T1000 (cell line): ENCODE results near the gene LCN9.

ENCODE experiments used
- DNase-seq: peaks from one replicate; lab custom pipeline; 2025; ENCODE audit warnings: mixed read lengths; lab: John Stamatoyannopoulos, UW

LCN9 gene

DNA sequence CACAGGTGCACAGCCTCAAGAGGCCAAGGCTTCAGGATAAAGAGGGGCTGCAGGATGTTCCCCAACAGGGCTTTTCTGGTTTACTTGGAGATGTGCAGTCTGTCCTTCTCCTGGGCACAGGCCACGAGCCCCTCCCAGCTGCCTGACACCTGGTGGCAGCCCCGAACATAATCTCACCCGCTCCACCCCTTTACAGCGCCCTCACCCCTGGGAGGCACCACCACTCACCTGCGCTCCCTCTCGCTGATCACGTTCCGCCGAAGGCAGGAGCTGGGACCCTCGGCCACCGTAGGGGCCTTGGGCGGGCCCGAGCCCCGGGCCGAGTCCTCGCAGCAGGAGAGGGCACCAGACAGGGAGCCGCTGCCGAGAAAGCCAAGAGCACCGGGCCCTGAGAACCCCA, 35.7 kb downstream of the LCN9 start:
- no peak for DNase-seq

GRCh38 chr9:135699440-135699839, 36.3 kb downstream of the LCN9 start, which contains the start of gene SOHLH1:
Gene SOHLH1, minus strand, starts transcription at chr9:135699481. Its CDS starts 14 bp downstream, at chr9:135699467.
- DNase-seq: no peak

- DNase-seq: no peak
Measured at GRCh38 chr9:135700525-135700924, 37.4 kb downstream of the LCN9 start.

GRCh38 chr9:135701067-135701958, 38.2 kb downstream of the LCN9 start:
- DNase-seq: no peak

DNA sequence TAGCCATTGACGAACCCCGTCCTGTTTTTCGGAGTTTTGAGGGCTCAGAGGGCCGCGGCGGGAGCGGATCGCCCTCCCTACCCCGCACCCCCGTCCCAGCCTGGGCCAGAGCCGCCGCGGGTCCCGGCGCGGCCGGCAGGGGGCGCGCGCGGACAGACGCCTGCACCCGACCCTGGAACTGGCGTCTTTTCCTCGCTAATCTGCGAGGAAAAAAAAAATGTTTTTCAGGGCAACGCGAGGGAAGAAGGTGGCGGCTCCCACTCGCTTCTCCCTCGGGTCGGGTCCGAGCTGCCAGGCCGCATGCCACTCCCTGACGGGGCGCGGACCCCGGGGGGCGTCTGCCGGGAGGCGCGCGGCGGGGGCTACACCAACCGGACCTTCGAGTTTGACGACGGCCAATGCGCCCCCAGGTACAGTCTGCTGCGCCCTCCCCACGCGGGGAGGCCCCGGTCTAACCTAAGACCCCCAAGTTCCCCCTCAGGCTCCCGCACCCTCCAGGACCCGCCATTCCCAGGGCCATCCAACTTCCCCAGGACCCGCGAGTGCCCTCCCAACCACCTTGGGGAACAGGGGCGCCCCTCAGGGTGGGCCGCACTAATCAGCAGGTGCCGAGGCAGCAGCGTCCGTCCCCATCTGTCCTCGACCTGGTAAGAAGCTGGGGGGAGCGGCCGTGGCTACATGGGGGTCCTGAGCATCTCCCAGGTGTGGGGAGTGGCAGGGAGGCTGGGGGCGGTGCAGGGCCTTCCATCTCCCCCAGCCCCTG, 39.0 kb downstream of the LCN9 start, which contains the start of gene KCNT1:
Gene KCNT1 (plus strand): TSS at position 227 of the 763 bp plus-strand sequence. CDS start 74 bp downstream, at position 301.
- no peak for DNase-seq

DNA sequence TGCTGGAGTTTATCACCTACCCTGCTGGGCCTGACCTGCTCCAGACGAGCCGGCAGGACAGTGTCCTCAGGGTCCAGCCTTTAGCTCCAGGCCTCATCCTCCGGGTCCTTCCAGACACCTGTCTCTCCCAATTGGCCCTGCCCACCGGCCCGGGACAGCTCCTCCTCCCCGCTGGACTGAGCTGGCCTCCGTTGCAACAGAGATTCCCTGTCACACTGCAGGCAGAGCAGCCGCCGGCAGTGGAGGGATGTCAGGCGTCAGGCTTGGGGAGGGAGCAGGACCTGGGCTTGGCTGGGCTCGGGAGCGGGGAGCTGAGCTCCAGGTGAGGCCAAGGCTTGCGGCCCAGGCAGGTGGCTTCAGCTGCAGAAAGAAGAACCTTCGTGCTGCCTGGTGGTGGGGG, 40.6 kb downstream of the LCN9 start:
- no peak for DNase-seq

GRCh38 chr9:135704483-135704882, 41.4 kb downstream of the LCN9 start:
- DNase-seq: no peak

DNA sequence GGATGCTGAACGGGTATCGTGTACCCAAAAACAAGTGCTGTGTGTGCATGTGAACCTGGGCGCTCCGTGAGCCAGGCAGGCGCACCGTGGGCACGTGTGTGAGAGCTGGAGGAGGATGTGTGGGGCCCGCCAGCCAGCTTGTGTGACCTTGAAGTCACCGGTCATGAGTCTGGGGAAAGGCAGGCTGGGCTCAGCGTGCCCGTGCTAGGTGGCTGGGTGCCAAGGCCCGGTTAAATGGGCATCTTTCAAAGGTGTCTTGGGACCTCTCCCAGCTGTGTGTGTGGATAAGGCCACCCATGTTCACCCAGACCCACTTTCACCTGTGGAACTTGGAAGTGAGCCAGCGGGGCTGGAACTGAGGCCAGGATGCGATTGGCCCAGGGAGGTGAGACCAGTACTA, 42.3 kb downstream of the LCN9 start:
- no peak for DNase-seq

GRCh38 chr9:135706288-135706687, 43.2 kb downstream of the LCN9 start:
- no peak for DNase-seq

GRCh38 chr9:135707252-135708138, 44.4 kb downstream of the LCN9 start:
- DNase-seq: no peak

- no peak for DNase-seq
Measured at GRCh38 chr9:135708164-135708563, 45.1 kb downstream of the LCN9 start.

GRCh38 chr9:135711391-135711790, 48.3 kb downstream of the LCN9 start:
- DNase-seq: no peak

DNA sequence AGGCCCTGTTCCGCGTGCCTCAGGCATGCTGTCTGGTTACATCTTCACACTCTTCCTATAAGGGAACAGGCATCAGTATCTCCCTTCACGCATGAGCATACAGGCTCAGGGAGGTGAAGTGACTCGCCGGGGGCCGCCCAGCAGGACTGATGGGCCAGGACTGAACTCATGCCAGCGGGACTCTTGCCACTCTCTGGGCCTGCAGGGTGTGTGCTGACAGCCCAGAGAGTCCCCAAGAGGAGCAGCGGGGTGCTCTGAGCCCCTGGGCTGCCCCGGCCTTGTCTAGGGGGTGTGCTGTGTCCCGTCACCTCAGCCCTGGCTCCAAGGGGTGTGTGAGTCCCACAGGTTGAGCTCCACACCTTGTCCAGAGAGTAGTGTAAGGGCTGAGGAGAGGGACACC, 48.8 kb downstream of the LCN9 start:
- DNase-seq: no peak

GRCh38 chr9:135712613-135713295, 49.6 kb downstream of the LCN9 start:
- DNase-seq: no peak

- no peak for DNase-seq
Measured at GRCh38 chr9:135714242-135715055, 51.3 kb downstream of the LCN9 start.

GRCh38 chr9:135715056-135715595, 52.0 kb downstream of the LCN9 start:
- no peak for DNase-seq

GRCh38 chr9:135716045-135716444, 52.9 kb downstream of the LCN9 start:
- DNase-seq: no peak
